Activated CD4-positive, alpha-beta T cell treated with anti-CD3 and anti-CD28 coated beads for 1 hour (primary cell): ENCODE measurements around the gene CPTP.

Experiments
- DNase-seq: peaks from one replicate; pipeline ENCODE4 v3.0.0-alpha.2; 2020

Gene CPTP

GRCh38 chr1:1370771-1371300 lies 46.2 kb downstream of the CPTP start:
- DNase-seq = no peak

GRCh38 chr1:1371364-1371745 lies 46.8 kb downstream of the CPTP start:
- peak; percentile 34 for DNase-seq

- DNase-seq = peak; percentile 67
Observed at GRCh38 chr1:1371746-1372711, 47.4 kb downstream of the CPTP start.

- DNase-seq = no peak
Observed at GRCh38 chr1:1373051-1373814, 48.6 kb downstream of the CPTP start.

GRCh38 chr1:1373815-1374588 lies 49.4 kb downstream of the CPTP start:
- DNase-seq = no peak

GRCh38 chr1:1374589-1374928 lies 50.0 kb downstream of the CPTP start:
- no peak for DNase-seq

GRCh38 chr1:1374929-1375662 lies 50.5 kb downstream of the CPTP start, which contains the start of gene AURKAIP1:
TSS of gene AURKAIP1 (minus strand) at chr1:1375207. CDS start at chr1:1374756, 451 bp downstream.
- DNase-seq = peak; percentile 92

- no peak for DNase-seq
Observed at GRCh38 chr1:1376551-1377226, 52.1 kb downstream of the CPTP start.

- no peak for DNase-seq
Observed at GRCh38 chr1:1377540-1378205, 53.1 kb downstream of the CPTP start.
